Cardiac muscle cell (in vitro differentiated cells and primary cell): ENCODE data around the gene S100A6. TPM values are rescaled to one million over a fixed set of nuclear protein-coding genes. Genes with fewer than 3 reads are reported as not detected.

Experiments used
- DNase-seq, 2 donors: peaks; one replicate each; pipeline versions ENCODE4 v3.0.0 to v3.0.0-alpha.2; 2010 to 2017; ENCODE audit warnings: low read depth in 1 of 2, low spot score in 1 of 2
- H3K27ac ChIP-seq: fragments of 200-600 bp; sonication (generic); 2 replicates; pipeline ENCODE4 v1.5.1; 2016
- H3K27me3 ChIP-seq: fragments of 200-600 bp; sonication (generic); 2 replicates; pipeline ENCODE4 v1.6.0; 2016; ENCODE audit warnings: control low read depth
- H3K36me3 ChIP-seq: fragments of 200-600 bp; sonication (generic); 2 replicates; pipeline ENCODE4 v1.5.1; 2016; ENCODE audit warnings: control low read depth
- H3K4me1 ChIP-seq: fragments of 200-600 bp; sonication (generic); 2 replicates; pipeline ENCODE4 v1.8.1; 2017; ENCODE audit warnings: low read depth, mild to moderate bottlenecking, mixed run types
- H3K4me3 ChIP-seq: fragments of 200-600 bp; sonication (generic); 2 replicates; pipeline ENCODE4 v1.5.1; 2016; ENCODE audit warnings: mild to moderate bottlenecking
- H3K9me3 ChIP-seq: fragments of 200-600 bp; sonication (generic); 2 replicates; pipeline ENCODE4 v1.5.1; 2017; ENCODE audit warnings: low read depth, mild to moderate bottlenecking, control low read depth
- polyA plus RNA-seq: library from polyadenylated mRNA; unstranded; fragments of >200 nt; fragmentation: Nextera tagmentation; extraction: Ambion mirVana; gene quantifications from 2 replicates; pipeline ENCODE4 v1.2.1, GENCODE V29; 2016
- total RNA-seq: library from RNA; depleted of rRNA; stranded (reverse); fragments of >200 nt; gene quantifications from 2 replicates; pipeline ENCODE4 v1.2.3, GENCODE V29; 2016
- TF ChIP-seq, protein P1 (sequence below): IDR thresholded peaks from 2 replicates; pipeline ENCODE4 v1.5.1; 2012; ENCODE audit warnings: low read depth, mild to moderate bottlenecking, low read length

S100A6 gene
- total and polyA plus RNA-seq, 2 experiments from 2014 or later = 23.1 to 40.7 TPM

DNA sequence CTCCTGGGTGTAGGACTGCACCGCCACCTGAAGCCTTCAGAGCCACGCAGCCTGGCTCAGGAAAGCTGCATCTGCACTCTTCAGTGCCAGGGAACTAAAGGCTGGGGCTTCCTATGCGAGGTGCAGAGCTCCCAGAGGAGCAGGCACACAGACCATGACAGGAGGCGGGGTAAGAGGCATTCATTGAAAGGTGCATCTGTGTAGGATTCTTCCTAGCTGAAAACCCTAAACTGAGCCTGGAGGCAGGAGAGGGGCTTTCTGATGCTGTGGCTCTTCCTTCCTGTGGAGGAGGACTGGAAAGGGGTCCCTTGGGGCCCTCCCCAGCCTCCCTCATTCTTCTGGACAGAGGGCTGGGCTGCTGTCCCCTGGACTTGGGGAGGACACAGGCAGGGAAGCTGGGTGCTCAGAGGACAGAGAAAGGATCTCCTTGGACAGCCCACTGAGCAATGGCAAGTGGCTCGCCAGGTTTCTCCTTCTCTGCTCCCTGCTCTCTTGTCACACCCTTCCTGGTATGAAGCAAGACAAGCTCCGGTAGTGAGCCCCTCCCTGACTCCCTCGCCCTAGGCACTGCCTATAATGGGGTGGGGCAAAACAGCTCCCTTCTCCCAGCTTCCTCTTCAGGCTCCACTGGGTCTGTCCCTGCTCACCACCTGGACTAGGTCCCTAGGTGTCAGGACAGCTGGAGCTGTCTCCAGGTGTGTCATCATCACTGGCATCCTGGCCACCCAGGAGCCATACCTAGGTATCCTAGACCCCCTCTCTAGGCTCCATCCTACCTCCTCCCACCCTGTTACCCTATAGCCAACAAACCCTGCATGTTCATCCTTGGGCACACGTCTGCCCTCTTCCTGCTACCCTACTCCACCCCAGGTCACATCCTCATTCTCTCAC, 20.0 kb downstream of the S100A6 start:
- Histone ChIP-seq H3K4me1 (no peaks in the 10 kb centered on the region), H3K27ac (no peak overlapping the region)
- DNase-seq = no peak

DNA sequence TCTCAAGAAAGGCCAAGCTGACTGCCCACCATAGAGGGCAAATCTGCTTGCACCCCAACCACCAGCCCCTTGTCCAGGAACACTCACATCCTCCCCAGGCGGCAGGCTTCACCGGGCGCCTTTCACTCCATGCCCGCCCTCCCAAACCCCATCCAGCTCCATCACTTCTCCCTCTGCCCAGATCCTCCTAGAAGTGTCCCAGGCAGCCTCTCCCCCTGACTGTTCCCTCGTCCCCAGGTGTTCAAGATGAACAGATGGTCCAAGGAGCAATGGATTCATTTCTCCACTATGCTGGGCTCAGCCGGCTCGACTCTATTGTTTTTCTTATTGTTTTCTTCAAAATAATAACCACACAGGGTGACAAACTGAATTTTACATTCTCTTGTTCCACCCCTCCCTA, 22.1 kb downstream of the S100A6 start:
- no peak overlapping the region for H3K27ac ChIP-seq
- TF ChIP-seq, protein P1, sequence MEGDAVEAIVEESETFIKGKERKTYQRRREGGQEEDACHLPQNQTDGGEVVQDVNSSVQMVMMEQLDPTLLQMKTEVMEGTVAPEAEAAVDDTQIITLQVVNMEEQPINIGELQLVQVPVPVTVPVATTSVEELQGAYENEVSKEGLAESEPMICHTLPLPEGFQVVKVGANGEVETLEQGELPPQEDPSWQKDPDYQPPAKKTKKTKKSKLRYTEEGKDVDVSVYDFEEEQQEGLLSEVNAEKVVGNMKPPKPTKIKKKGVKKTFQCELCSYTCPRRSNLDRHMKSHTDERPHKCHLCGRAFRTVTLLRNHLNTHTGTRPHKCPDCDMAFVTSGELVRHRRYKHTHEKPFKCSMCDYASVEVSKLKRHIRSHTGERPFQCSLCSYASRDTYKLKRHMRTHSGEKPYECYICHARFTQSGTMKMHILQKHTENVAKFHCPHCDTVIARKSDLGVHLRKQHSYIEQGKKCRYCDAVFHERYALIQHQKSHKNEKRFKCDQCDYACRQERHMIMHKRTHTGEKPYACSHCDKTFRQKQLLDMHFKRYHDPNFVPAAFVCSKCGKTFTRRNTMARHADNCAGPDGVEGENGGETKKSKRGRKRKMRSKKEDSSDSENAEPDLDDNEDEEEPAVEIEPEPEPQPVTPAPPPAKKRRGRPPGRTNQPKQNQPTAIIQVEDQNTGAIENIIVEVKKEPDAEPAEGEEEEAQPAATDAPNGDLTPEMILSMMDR = no peak

More for the DNA sequence above, 20.0 kb downstream of the S100A6 start:
- no peaks in the 10 kb centered on the region for H3K36me3 ChIP-seq
- H3K27me3 ChIP-seq = no peaks in the 10 kb centered on the region
- H3K9me3 ChIP-seq = no peaks in the 10 kb centered on the region
- H3K4me3 ChIP-seq = no peak overlapping the region
- TF ChIP-seq, protein P1 = no peak

DNA sequence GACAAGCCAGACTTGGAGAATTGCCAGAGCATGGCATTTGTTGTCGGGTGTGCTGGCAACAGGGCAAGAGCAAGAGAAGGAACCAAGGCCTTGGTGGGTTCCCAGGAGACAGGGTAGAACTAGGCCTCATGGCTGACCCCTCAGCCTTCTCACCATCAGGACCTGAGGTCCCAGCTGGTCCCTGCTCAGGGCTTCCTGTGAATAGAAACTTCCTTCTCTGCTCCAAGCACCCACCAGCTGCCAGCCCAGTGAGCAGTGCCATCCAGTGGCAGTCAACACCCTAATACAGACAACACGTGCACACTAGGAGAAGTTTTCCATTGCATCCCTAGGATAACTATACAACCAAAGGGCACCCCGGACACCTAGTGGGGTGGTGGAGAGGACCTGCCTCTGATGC, 22.8 kb downstream of the S100A6 start:
- Histone ChIP-seq H3K36me3 (no peaks in the 10 kb centered on the region), H3K4me3 (no peak overlapping the region), H3K4me1 (no peaks in the 10 kb centered on the region), H3K27ac (no peak overlapping the region), H3K27me3 (no peaks in the 10 kb centered on the region), H3K9me3 (no peaks in the 10 kb centered on the region)
- TF ChIP-seq, protein P1 = no peak
- no peak for DNase-seq

More for the DNA sequence above, 22.1 kb downstream of the S100A6 start:
- no peak overlapping the region for H3K4me3 ChIP-seq
- no peaks in the 10 kb centered on the region for H3K4me1 ChIP-seq
- no peak for DNase-seq
- H3K36me3 ChIP-seq = no peaks in the 10 kb centered on the region
- H3K9me3 ChIP-seq = no peaks in the 10 kb centered on the region
- no peaks in the 10 kb centered on the region for H3K27me3 ChIP-seq

DNA sequence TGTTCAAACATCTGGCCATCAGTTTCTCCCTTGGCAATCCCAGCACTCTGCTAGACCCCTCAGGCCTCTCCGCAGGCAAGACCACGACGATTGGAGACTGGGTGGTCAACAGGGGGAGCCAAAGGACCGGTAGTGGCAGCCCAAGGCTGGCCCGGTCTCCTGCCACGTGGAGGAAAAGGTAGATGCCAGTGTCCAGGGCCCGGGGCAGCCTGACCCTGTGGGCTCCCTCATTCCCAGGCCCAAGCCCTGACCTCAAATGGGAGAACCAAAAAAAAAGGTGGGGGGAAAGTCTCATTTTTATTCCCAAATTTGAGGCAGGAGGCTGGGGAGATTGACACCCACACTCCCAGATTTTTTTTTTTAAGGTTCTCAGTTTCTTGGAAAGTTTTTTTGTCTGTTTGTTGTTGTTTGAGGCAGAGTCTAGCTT, 24.8 kb downstream of the S100A6 start:
- DNase-seq = peak; percentile 87 to 92
- H3K4me1 ChIP-seq = no peaks in the 10 kb centered on the region
- H3K27ac ChIP-seq = no peak overlapping the region
- no peak overlapping the region for H3K4me3 ChIP-seq
- TF ChIP-seq, protein P1 = peak; percentile 96
- H3K36me3 ChIP-seq = no peaks in the 10 kb centered on the region
- no peaks in the 10 kb centered on the region for H3K9me3 ChIP-seq
- H3K27me3 ChIP-seq = no peaks in the 10 kb centered on the region

DNA sequence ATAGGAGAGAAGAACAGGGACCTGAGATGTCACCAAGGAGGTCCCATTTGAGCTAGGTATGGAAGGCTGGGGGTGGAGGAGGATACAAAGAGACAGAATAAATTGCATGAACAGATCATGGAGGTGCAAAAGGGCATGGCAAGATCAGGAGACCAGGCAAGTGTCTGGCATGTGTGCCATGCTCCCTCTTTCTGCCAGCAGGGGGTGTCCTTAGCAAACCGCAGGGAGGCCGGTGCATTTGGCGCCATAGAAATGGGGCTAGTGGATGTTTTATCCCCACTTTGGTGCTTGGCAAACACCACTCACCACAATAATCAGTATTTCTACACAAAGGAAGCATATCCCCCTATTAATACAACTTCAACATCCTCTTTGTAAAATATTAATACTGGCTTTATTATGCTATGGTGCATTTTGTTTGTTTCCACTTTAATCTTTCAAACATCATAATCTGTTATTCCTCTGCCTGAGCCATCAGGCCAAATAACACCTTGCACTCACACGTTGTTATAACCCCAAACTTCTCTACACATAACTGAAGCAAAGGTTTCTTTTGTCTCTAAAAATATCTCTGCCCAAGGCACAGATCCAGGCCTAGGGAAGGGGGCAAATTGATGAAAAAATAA, 25.9 kb downstream of the S100A6 start:
- DNase-seq = peak in 1 of 2 donors; percentile 59
- Histone ChIP-seq H3K4me3 (no peak overlapping the region), H3K27ac (no peak overlapping the region), H3K27me3 (no peaks in the 10 kb centered on the region), H3K9me3 (no peaks in the 10 kb centered on the region), H3K4me1 (no peaks in the 10 kb centered on the region), H3K36me3 (no peaks in the 10 kb centered on the region)
- TF ChIP-seq, protein P1 = peak; percentile 59
